ENCODE results near the gene SNX15.

Gene SNX15

DNA sequence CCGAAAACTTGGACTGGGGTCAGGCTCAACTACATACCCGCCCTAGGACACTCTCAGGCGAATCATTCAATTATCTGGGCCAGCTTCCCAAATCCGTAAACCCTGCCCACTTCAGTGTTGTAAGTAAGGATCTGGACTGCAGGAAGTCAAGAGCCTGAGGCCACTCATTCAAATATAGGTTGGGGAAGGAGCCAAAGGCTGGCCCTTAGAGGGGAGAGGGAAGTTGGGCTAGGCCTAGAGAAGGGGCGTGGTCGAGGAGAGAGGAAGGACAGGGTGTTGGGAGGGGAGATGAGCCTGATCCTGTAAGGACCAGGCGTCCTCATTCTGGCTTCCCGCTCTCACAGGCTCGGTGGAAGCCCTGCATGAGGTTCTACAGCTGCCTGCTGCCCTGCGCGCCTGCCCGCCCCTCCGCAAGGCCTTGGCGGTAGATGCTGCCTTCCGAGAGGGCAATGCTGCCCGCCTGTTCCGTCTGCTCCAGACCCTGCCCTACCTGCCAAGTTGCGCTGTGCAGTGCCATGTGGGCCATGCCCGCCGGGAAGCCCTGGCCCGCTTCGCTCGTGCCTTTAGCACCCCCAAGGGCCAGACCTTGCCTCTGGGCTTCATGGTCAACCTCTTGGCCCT, 16.8 kb downstream of the SNX15 start:
- Histone ChIP-seq H3K9ac (no peak overlapping the region), H3K9me3 (ENCODE audit: control insufficient read depth, low read length) (no peaks in the 10 kb centered on the region), H3K4me3 (ENCODE audit: low read depth, low read length) (no peak overlapping the region), H3K27me3 (ENCODE audit: control insufficient read depth, insufficient read depth, low read length) (no peaks in the 10 kb centered on the region), H3K4me2 (ENCODE audit: low read length) (no peak overlapping the region), H3K36me3 (ENCODE audit: control insufficient read depth, insufficient read depth, low read length) (no peaks in the 10 kb centered on the region), H3K79me2 (no peaks in the 10 kb centered on the region), H3K4me1 (no peaks in the 10 kb centered on the region), H3K27ac (no peak overlapping the region), H2AFZ (no peak overlapping the region)
- TF ChIP-seq, protein P1, sequence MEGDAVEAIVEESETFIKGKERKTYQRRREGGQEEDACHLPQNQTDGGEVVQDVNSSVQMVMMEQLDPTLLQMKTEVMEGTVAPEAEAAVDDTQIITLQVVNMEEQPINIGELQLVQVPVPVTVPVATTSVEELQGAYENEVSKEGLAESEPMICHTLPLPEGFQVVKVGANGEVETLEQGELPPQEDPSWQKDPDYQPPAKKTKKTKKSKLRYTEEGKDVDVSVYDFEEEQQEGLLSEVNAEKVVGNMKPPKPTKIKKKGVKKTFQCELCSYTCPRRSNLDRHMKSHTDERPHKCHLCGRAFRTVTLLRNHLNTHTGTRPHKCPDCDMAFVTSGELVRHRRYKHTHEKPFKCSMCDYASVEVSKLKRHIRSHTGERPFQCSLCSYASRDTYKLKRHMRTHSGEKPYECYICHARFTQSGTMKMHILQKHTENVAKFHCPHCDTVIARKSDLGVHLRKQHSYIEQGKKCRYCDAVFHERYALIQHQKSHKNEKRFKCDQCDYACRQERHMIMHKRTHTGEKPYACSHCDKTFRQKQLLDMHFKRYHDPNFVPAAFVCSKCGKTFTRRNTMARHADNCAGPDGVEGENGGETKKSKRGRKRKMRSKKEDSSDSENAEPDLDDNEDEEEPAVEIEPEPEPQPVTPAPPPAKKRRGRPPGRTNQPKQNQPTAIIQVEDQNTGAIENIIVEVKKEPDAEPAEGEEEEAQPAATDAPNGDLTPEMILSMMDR (IDR thresholded peaks at IDR 0.05) = no peak

DNA sequence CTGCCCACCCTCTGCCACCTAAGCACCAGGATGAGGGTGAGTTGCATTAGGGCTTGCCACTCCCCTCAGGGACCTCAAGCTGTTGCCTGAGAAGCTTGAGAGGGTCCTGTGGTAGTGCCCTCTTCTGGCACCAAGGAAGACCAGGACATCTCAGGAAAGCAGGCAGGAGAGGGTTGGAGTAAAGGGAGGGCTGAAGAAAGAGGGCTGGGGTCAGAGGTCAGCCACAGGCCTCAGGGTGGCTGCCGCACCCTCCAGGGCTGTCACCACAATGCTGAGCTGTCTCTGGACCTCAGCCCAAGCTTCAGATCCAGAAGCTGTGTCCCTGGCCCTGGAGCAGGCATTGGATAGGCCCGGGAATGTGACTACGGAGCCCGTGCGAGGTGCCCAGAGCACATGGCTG, 17.8 kb downstream of the SNX15 start:
- Histone ChIP-seq H3K4me1 (no peaks in the 10 kb centered on the region), H3K4me2 (ENCODE audit: low read length) (no peak overlapping the region), H3K27me3 (ENCODE audit: control insufficient read depth, insufficient read depth, low read length) (no peaks in the 10 kb centered on the region), H3K9me3 (ENCODE audit: control insufficient read depth, low read length) (no peaks in the 10 kb centered on the region), H3K79me2 (no peaks in the 10 kb centered on the region), H3K4me3 (ENCODE audit: low read depth, low read length) (no peak overlapping the region), H3K9ac (no peak overlapping the region), H3K27ac (no peak overlapping the region), H2AFZ (no peak overlapping the region), H3K36me3 (ENCODE audit: control insufficient read depth, insufficient read depth, low read length) (no peaks in the 10 kb centered on the region)
- TF ChIP-seq, protein P1 (IDR thresholded peaks at IDR 0.05) = no peak

DNA sequence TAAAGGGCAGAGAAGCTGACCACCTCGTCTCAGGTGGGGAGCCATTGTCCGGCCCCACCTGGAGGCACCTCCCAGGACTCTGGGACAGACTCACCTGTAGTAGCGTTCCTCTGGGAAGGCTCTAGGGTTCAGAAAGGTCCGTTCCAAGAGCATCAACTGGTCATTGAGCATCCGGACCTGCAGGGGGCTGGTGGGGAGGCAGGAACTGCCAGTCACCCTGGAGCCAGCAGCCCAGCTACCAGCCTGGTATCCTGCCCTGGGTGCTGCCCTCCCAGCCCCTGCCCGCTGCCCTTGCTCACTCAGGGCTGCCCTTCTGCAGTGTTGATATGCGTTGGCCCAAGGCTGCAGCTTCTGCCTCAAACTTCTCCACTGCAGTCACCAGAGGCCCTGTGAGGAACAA, 18.5 kb downstream of the SNX15 start:
- Histone ChIP-seq H3K36me3 (ENCODE audit: control insufficient read depth, insufficient read depth, low read length) (no peaks in the 10 kb centered on the region), H3K27me3 (ENCODE audit: control insufficient read depth, insufficient read depth, low read length) (no peaks in the 10 kb centered on the region), H3K9ac (no peak overlapping the region), H3K27ac (no peak overlapping the region), H3K9me3 (ENCODE audit: control insufficient read depth, low read length) (no peaks in the 10 kb centered on the region), H3K4me3 (ENCODE audit: low read depth, low read length) (no peak overlapping the region), H3K79me2 (no peaks in the 10 kb centered on the region), H3K4me2 (ENCODE audit: low read length) (no peak overlapping the region), H2AFZ (no peak overlapping the region), H3K4me1 (no peaks in the 10 kb centered on the region)
- TF ChIP-seq, protein P1 (IDR thresholded peaks at IDR 0.05) = no peak

DNA sequence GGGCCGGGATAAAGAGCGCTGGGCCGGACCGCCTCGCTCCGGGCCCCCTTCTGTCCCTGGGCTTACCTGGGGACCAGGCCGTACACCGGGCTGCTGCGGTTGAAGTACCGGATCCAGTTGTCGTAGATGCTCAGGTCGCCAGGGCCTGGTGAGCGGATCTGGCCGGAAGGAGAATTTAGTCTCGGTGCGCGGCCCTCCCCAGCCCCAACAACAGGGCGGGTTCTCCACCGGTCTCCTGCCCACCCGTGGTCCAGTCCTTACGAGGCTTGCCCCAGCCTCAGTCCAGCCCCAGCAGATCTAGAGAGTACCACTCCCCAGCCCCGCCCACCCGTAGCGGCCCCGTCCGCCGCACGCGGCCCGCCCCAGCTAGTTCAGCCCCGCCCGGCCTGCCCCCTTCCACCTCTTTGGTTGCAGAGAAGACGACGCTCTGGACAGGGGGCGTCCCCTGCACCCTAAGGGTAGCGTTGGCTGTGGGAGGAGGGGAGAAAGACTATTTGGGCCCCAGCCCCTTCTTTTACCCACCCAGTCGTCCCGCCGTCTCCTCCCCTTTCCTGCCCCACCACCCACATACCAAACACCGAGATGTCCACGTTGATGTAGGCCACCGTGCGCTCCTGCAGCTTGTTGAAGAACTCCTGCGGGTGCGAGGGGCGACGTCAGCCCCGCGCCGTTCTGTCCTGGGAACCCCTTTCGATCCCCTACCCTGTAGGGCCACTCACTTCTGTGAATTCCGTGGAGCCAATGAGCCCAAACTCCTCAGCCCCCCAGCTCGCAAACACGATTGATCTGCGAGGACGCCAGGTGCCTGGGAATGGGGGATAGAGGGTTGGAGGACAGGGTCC, 20.6 kb downstream of the SNX15 start:
- Histone ChIP-seq H3K79me2 (no peaks in the 10 kb centered on the region), H3K4me1 (no peaks in the 10 kb centered on the region), H3K27me3 (ENCODE audit: control insufficient read depth, insufficient read depth, low read length) (no peaks in the 10 kb centered on the region), H3K27ac (no peak overlapping the region), H3K9me3 (ENCODE audit: control insufficient read depth, low read length) (no peaks in the 10 kb centered on the region), H3K4me3 (ENCODE audit: low read depth, low read length) (peak overlapping the region; percentile 22), H3K9ac (no peak overlapping the region), H3K36me3 (ENCODE audit: control insufficient read depth, insufficient read depth, low read length) (no peaks in the 10 kb centered on the region), H3K4me2 (ENCODE audit: low read length) (no peak overlapping the region), H2AFZ (peak overlapping the region; percentile 46)
- TF ChIP-seq, protein P1 (IDR thresholded peaks at IDR 0.05) = no peak
